T-helper 22 cell (primary cell): Measurements from ENCODE around the gene EXOC4.

ENCODE experiments used
- DNase-seq: peaks from one replicate; pipeline ENCODE4 v3.0.0-alpha.2; 2020; ENCODE audit warnings: low read depth

The EXOC4 gene

GRCh38 chr7:133539016-133539415 lies 286.1 kb downstream of the EXOC4 start:
- no peak for DNase-seq

GRCh38 chr7:133540096-133540860 lies 287.4 kb downstream of the EXOC4 start:
- DNase-seq: no peak

GRCh38 chr7:133542209-133542780 lies 289.4 kb downstream of the EXOC4 start:
- no peak for DNase-seq

GRCh38 chr7:133543657-133544056 lies 290.8 kb downstream of the EXOC4 start:
- no peak for DNase-seq

- no peak for DNase-seq
Measured at GRCh38 chr7:133545618-133546017, 292.7 kb downstream of the EXOC4 start.

GRCh38 chr7:133547981-133548380 lies 295.1 kb downstream of the EXOC4 start:
- no peak for DNase-seq

DNA sequence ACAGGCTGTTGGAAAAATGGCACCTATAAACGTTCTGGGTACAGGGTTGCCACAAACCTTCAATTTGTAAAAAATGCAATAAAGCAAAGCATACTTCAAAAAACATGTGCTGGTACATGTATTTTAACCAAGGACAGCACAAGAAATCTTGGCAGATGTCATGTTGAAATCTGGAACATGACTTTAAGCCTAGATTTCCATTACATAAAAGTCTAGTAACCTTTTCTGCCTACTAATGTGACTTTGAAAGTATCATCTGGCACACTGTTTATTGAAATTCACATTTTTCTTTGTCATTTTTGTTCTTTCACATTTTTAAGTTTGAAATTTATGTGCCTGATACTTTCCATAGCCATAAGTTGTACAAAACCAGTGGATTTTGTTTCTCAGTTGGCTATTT lies 296.8 kb downstream of the EXOC4 start:
- no peak for DNase-seq

GRCh38 chr7:133550145-133550544 lies 297.3 kb downstream of the EXOC4 start:
- DNase-seq: no peak

- no peak for DNase-seq
Measured at GRCh38 chr7:133550811-133551210, 297.9 kb downstream of the EXOC4 start.

GRCh38 chr7:133551466-133551865 lies 298.6 kb downstream of the EXOC4 start:
- no peak for DNase-seq

DNA sequence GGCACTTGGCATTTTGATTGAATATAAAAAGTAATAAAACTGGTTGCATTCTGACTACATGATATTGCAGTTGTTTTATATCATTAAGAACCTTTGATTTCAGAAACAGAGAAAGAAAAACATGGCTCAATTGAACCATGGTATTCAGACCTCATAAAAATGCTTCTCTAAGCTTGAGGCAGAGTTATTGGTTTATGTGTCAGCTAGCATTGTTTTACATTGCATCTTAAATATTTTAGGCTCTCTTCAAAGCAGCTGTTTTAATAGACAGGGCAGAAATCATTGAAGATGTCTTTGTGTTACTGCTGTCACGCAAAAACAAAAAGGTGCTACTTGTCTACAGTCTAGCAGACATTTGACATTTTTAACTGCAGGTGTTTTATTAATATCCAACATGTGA lies 299.2 kb downstream of the EXOC4 start:
- no peak for DNase-seq

GRCh38 chr7:133554330-133554729 lies 301.5 kb downstream of the EXOC4 start:
- no peak for DNase-seq

DNA sequence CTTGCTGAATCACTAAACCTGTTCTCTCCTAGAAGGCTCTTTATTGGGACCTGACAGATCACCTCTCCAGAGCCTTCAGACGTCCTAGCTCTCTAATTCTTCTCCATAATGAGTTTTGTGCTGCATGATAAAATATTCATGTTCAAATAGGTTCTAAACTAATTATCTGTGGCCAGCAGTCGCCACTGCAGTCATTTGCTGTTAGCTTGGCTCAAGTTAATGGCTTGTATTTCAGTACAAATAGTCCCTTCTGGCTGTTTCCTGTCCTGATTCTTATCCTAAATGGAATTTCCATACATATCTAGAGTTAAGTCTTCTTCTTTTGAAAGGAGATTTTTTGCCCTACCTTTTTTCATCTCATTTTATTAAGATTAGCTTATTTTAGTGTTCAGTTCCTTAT lies 303.2 kb downstream of the EXOC4 start:
- no peak for DNase-seq

GRCh38 chr7:133556553-133556952 lies 303.7 kb downstream of the EXOC4 start:
- DNase-seq: no peak

DNA sequence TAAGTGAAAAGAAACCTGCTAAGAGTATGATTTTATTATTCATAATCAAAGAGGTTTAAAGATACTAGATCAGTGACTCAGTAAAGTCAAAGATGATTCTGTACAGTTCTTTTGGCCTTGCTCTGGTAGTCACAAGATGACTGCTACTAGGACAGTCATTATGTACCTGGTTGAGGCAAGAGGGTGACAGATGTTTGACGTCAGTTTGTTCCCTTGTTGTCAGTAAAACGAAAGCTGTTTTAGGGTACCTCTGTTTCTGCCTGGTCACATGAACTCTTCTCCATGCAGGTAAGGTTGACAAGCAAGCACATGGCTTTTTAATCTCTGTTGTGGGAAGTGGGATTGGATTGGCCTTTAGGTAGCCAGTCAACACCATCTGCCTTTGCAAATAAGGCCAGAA lies 308.0 kb downstream of the EXOC4 start:
- no peak for DNase-seq

DNA sequence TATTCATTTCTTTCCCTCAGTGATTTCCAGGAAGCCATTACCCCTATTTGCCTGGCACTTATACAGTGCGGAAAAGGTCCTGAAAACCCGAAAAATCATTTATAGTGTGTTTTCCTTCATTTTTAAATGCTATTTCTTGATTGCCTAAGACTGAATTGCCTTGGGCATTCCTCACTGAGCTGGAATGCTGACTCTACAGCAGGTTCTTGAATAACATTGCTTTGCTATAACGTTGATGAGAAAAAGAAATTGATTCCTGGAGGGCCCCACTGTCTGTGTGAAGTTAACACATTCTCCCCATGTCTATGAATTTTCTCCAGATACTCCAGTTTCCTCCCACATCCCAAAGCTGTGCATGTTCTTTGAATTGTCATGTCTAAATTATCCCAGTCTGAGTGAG lies 308.5 kb downstream of the EXOC4 start:
- no peak for DNase-seq

DNA sequence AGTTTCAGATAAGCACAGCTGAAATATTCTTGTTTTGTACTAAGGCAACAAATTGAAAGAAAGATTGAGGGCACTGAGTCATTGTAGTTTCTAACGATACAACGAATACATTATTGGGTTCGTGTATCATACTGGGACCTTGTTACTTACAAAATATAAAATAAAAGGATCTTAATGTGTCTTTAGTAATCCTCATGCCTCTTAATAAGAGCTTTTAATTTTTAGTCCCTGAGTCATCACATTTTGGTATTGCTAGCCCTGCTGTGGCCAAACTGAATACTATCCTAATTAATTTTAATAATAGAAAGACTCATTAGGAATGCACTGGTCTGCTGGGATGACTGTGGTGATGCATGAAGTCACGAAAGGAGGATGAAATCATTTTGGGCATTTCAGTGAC lies 309.7 kb downstream of the EXOC4 start:
- no peak for DNase-seq

GRCh38 chr7:133563251-133563650 lies 310.4 kb downstream of the EXOC4 start:
- no peak for DNase-seq

GRCh38 chr7:133564484-133564883 lies 311.6 kb downstream of the EXOC4 start:
- DNase-seq: no peak

- DNase-seq: no peak
Measured at GRCh38 chr7:133568544-133568943, 315.7 kb downstream of the EXOC4 start.

GRCh38 chr7:133570321-133570720 lies 317.4 kb downstream of the EXOC4 start:
- no peak for DNase-seq

DNA sequence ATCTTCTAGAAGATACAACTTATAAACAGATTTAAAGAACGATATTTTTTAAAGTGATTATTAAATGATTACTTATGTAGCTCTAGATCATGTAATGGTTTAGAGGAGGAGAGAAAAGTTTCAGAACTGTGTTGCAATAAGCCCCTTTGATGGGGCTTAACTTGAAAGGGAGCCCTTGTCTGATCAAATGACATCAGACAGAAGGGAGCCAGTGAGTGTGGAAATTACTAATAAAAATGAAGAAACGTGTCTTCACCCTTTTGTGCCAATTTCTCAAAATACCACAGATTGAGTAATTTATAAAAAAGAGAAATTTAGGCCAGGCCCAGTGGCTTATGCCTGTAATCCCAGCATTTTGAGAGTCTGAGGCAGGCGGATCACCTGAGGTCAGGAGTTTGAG lies 318.2 kb downstream of the EXOC4 start:
- no peak for DNase-seq

- no peak for DNase-seq
Measured at GRCh38 chr7:133572087-133572486, 319.2 kb downstream of the EXOC4 start.

GRCh38 chr7:133572843-133573242 lies 320.0 kb downstream of the EXOC4 start:
- no peak for DNase-seq
